GM21737 (cell line): Measurements from ENCODE around the gene TPBGL.

ENCODE experiments used
- ATAC-seq: cut with Tn5 transposase; IDR thresholded peaks from one replicate; pipeline ENCODE4 v1.9.1; 2021; ENCODE audit warnings: mild to moderate bottlenecking, moderate library complexity; ENCODE audit not compliant: unreplicated experiment

The TPBGL gene

DNA sequence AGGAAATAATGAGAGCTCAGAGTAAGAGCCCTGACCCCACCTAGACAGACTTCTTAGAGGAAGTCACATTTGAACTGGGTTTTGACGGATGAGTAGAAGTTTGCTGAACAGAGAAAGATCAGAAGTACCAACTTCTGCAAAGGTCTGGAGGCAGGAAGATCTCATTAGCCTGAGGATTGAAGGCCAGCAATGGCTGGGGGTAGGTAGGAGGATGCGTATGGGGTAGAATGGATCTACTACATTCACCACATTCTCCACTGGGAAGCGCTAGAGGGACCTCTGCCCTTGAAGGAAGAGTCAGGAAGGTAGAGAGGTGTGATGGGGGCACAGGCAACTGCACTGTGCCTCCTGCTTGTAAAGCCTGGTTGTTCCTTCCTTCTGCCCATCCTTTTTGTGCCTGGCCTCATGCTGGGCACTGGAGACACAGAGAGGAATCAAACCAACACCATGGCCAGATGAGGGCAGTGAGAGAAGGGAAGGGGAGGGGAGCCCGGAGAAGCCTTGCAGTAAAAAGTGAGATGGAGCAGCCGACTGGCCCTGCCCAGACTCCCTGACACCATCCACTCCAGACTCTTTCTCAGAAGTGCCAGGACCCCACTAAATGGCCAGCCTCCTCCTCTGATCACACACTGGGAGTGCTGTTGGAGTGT, 4.9 kb downstream of the TPBGL start:
- ATAC-seq = no peak

DNA sequence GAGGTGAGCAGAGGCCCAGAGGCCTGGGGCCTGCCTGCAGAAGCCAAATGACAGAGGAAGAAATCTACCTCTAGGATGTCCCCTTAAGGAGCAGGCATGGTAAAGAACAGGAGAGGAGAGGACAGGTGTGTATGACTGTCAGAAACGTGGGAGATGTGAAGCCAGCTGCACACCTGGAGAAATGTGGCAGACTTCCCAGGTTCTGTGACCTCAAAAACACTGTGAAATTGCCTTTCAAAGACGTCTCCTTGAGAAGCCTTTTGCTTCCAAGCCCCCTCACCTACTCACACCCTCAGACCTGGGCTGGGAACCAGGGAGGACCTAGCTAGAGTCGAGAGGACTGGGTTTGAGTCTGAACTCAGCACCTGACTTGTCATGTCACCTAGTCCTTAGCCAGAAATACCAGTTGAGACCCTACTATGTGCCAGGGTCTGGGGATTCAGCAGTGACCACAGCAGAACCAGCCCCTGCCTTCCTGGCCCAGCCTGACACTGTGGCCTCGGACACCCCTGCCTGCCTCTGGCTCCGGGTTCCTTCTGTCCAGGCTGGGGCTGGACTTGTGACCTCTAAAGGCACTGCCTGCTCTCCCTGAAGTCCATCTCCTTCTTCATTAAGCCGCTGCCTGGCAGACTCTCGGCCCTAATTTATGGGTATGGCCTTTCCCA, 5.6 kb downstream of the TPBGL start:
- ATAC-seq = no peak

DNA sequence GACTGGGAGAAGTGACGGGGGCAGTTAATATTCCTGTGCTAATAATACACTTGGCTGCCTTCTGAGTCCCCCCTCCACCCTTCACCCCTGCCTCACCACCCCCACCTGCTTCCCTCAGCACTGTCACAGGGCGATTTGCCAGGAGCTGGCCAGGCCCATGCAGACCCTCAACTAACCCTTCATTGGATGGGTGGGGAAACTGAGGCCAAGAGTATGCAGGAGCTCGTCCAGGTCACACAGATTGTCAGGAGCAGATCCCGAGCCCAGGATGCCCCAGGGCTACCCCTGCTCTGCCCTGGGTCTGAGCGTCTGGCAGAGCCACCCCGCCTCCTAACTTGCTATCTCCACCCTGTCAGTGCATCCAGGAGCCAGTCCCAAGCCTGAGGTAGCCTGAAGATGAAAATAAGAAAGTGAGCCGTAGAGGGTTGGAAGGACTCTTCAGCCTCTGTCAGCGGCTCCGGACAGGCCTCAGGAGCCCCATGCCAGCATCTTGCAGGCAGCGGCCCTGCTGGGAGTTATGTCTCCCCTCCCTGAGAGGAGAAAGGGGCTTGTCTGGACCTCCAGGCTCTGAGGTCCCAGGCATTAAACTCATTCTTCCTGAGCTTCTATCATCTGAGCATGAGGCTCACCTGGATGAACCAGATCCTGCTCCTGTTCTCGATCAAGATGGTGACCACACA, 6.2 kb downstream of the TPBGL start:
- ATAC-seq = no peak

DNA sequence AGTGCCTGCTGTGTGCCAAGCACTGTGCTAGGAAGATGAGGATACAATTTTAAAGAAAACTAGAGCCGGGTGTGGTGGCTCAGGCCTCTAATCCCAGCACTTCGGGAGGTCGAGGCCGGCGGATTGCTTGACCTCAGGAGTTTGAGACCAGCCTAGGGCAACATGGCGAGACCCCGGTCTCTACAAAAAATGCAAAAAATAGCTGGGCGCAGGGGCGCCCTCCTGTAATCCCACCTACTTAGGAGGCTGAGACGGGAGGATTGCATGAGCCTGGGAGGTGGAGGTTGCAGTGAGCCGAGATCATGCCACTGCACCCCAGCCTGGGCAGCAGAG, 8.3 kb downstream of the TPBGL start:
- no peak for ATAC-seq

DNA sequence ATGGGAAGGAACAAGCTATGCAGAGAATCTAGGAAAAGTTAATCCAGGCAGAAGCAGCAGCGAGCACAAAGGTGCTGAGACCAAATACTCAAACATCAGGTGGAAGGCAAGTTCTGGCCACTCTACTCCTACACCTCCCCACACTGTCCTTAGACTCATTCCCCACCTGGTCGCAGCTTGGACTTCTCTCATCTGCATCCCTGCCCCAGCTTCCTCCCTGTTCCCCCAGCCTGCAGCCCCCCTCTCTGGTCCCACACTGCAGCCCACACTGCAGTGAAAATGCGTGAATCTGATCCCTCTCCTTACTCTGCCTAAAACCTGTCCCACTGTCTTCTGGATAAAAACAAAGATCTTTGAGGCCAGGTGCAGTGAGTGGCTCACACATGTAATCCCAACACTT, 9.1 kb downstream of the TPBGL start:
- no peak for ATAC-seq

DNA sequence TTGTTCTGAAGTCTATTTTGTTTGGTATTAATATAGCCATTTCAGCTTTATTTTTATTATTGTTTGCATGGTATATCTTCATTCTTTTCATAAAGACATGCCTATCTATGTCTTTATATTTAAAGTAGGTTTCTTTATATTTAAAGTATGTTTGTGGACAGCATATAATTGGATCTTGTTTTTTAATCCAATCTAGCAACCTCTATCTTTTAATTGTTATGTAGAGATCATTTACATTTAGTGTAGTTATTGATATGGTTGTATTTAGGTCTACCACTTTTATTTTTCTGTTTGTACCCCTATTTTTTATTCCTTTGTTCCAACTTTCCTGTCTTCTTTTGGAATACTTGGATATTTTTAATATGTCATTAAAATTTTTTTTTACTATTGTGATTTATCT, 13.8 kb downstream of the TPBGL start:
- ATAC-seq = no peak

DNA sequence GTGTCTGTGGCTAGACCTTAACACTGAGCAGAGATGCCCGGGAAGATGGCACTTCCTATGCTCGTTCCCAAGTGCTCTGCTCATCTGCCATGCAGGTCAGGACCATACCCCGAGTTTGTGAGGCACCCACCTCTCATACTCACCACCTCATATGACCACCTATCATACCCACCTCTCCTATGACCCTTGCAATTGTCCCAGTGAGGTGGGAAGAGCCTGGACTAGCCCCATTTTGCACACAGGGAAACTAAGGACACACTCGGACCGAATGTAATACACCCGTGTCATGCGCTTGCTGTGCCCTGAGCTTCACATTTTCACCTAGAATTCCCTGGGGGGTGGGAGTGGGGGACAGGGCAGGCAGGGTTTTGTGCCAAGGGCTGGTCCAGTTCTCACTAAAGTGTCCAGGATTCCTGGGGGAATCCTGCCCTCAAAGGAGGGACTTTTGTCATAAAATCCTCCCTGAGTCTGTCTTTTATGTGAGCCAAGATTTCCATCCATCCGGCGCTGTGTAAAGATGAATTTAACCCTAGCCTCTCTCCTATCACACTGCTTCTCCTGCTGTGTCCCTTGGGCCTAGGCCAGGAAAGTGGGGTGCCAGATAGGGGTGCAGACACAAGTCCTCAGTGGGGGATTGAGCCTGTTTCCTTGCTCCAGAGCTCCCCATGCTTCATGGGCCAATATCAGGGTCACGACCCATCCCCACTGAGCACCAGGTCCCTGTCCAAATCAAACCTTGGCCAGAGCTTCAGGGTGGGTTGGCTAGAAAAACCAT, 20.0 kb downstream of the TPBGL start:
- ATAC-seq = no peak

DNA sequence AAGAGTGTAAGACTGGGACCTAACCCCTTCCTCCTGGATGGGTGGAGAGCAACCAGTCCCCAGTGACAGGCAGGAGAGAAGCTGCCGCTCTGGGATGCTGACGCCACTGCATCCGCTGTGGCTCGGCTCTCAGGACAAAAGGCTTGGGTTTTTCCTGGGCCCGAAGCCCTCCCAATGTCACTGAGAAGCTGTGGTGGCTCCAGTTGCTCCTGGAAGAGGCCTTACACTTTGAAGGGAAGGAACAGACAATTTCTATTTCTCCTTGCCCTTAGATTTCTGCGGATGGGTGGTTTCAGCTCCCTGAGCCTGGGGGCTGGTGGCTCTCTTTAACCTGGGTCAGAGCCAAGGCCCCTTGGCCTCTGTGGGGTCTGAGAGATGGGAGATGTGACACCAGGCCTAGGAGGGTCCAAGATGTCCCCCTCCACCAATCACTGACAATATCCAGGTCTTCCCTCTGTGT, 21.4 kb downstream of the TPBGL start:
- ATAC-seq = no peak

DNA sequence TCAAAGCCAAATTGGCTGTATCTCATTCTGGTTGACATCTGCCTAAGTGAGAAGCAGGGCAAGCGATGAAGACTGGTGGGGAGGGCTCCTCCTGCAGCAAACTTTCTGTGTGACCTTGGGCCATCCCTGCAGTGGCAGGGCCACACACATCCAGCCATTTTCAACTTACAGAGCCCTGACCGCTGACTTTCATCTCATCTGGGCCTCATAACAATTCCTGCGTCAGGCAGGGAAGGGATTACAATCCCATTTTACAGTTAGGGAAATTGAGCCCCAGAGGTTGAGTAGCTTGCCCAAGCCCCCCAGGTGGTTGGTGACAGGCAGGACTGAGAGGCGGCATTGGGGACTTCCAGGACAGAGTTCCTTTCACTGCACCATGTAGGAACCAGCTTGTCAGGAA, 21.9 kb downstream of the TPBGL start:
- no peak for ATAC-seq

DNA sequence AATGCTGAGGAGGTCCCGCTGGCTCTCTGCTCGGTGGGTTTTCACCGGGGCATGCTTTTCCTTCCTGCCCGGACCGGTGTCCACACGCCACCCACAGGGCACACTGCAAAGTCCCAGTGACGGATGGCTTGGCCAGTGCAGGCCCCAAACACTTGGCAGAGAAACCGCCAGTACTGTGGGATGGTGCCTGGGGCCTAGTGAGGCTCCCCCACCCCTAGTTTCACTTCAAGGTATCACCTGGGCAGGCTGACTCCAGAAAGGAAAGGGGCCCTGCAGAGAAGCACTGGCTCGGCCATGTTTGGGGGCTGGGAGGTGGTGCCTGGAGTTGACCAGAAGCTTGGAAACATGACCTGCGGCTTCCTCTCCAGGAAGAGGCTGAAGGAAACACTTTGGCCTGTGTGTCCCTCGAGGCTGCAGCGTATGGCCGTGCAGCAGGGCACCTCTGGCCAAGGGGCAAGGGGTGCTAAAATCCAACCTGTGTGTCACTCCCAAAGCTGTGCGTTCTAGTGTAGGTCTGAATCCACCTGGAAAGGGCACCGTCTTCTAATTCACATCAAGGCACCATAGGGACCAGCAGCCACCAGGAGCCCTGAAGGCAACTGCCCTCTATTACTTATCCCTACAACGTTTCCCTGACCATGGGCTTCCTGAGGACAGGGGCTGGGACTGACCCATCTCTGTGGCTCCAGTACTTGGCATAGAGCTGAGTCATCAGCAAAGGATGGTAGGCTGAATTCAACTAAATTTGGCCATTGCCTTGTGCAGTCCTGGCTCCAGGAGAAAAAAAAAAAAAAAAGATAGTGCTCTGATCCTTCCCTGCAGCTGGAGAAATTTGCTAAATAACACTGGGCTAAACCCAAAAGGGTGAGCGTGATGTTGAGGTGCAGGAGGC, 22.6 kb downstream of the TPBGL start:
- ATAC-seq = no peak

DNA sequence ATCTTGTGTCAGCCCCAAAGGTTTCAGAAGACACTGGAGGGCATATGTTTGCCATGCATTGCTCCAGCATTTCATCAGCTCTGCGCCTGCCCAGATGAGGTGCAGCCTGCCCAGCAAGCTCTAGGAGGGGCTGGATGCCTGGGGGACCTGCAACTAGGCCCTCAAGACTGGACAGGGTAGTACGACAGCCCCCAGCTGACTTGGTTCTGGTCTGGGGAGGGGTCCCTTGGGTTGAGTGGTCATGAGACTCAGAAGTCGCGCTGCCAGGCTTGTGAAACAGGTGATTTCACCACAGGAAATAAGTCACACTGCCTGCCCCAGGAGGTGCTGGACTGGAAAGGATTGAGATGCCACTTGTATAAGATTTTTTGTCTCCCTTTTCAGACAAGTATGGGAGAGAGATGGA, 23.4 kb downstream of the TPBGL start:
- no peak for ATAC-seq

DNA sequence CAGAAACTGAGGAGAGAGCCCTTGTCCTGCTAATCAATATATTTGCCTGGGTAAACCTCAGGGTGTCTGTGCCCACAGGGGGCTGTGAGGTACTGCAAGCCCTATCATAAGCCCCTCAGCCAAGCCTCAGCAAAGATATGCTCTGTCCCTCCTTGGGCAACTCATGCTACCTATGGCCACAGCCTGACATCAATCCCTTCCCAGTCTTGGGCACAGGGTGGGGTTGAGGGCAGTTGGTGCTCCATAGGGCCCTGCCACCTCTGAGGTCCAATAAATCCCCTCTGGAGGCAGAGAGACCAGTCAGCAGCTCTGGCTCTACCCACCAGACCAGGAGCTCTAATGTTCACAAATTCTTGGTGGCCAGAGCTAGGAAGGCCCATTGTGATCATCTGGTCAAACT, 23.8 kb downstream of the TPBGL start:
- no peak for ATAC-seq

DNA sequence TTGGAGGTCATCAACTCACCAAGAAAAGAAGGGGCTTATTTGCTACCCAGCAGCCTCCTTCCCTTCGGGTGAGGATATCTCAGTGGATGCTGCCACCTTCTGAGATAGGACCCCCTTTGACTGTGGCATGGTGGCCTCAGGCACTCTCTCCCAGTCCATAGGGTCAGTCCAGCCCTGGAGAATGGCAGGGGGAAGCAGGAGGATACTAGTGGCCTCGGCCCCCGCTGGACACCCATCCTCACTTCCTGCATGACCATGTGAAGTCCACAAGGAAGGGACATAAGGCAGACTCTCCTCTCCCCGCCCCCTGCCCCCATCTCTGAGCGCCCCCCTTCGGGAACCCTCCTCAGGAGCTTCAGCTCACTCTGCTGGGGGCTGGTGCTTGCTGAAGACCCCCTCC, 24.4 kb downstream of the TPBGL start:
- no peak for ATAC-seq

DNA sequence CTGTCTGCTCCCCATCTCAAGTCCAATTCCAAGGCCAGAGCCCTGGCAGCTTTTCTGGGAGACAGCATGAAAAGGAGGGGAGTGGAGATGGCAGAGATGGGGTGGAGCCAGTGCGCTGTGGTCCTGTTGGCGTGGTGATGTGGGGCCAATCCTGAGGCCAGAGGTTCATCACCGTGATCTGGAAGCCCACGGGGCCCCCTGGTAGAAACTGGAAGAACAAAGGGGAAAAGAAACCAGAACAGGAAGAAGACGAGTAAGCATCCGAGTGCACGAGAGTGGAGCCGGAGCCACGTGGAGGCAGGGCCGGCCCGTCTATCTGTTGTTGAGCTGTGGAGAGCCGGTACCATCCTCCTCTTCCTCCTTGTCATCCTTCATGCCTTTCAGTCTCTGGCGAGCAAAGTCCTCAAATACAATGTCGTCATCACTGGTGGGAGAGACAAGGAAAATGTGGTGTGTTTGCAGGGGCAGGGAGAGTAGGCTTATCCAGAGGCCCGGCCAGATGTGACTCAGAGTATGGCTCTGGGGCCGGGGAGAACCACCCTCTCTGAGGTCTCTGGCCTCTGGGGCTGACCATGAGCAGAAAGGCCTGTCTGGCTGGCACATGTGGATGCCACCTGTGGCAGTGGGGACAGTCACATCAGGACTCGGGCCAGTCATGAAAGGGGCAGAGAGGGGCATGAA, 25.4 kb downstream of the TPBGL start:
- ATAC-seq = no peak

DNA sequence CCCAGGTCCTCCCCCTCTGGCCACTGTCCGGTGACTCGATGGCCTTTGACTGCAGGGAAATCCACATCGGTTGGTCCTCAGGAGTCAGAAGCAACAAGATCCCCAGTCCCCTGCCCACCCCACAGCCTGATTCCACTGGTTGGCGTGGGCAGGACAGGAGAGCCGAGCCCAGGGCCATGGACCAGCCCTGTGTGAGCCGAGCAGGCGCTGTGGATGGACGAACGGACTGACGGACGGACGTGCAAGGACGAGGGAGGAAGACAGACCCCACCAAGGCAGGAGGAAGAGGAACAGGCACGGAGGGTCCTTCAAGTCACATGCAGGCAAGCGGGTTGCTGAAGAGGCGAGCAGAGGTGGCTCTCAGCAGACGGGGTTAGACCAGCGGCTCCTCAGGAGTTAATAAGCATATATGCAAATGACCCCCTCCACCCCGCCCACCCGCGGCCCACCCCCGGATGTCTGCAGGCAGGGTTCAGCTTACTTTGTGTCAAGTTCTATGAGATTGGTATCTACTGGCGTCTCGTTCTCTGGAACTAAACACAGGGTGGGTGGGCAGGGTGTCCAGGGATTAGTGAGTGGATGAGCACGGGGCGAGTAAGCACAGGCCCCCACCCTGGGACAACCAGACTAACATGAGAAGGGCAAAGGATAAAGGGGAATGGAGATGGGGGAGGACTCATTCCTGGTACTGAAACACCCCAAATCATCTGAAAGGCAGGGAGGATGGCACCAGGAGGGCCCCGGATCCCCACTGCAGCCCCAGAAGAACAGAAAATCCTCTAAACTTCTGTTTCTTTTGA, 26.8 kb downstream of the TPBGL start:
- no peak for ATAC-seq

DNA sequence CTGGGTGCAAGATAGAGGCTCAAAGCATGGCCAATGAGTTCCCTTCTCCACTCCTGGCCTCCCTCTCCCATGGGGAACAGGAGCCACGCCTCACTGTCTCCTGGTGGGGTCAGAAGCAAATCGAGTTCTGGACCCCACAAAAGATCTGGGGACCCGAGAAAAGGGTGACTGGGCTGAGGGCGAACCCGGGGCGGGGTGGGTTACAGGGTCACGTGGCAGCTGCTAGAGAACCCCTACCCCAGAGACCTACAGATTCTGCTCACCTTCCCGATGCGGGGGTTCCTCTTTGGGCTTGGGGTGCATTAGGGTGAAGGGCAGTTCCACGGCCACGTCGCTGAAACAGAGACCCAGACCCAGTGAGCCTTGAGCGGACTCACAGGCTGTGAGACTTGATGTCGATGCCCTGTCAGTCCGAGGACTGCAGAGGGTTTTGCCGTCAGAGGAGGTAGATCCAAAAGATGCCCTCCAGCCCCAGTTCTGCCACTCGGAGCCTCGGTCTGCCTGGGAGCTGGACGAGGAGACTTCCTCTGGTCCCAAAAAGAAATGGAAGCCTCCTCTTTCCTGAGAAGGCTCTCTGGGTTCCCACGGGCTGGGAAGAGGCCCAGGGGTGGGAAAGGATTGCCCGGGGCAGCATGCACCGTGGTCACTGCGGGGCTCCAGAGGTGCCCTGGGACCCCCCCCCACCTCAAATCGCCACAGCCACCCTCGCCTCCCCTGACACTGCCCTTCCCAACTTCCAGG, 28.2 kb downstream of the TPBGL start:
- no peak for ATAC-seq

DNA sequence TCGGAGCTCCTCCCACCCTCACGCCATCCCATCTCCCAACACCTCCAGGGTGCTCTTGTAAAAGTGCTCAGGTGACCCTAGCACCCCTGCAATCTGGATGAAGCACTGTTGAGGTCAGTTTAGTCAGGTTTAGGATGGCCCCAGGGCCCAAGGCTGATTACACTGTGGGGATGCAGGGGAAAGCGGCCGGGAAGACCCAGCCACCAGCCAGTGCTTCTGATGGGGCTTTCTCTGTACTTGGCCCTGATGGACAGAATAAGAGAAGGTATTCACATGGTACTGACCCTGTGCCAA, 28.7 kb downstream of the TPBGL start:
- no peak for ATAC-seq

DNA sequence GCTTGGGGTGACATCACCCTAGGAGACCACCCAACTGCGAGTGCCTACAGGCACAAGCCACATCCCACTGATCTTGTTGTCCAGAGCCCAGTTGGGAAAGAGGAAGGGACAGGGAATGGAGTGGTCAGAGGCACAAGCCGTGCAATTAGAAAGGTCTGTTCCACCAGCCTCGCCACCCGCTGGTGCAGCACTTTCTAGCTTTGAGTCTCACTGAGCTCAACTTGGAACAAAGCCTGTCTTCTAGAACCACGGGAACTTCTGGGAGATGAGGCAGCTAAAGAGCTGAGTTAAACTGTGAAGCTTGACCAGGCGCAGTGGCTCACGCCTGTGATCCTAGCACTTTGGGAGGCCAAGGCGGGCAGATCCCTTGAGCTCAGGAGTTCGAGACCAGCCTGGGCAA, 29.3 kb downstream of the TPBGL start:
- no peak for ATAC-seq

DNA sequence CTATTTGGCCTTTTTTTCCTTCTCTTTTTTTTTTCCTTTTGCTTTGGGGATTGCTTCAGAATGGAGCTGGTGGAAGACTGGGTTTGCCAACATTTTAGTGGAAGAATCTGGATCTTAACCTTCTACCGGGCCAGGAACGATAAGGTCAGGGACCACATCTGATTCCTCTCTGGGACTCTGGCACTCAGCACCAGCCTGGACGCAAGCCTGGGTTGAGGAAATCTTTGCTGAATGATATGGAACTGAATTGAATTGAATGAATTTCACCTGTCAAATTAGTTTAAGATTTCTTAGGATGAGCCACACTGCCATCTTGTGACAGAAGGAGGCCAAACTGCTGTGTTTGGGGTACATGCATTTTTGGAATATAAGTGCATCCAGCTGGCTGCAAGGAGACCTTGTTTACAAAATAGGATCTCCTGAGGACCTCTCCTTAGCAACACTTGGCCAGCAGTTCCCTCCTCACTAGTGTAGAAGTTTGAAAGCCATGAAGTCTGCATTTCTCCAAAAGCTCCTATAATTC, 30.4 kb downstream of the TPBGL start:
- no peak for ATAC-seq
